WERI-Rb-1 (cell line): ENCODE measurements around the gene CEP43.
"Not testable (repeated sequence)": the region's sequence is repeated elsewhere in the genome, so short reads cannot be mapped to it uniquely, and the experiment has no call there.

Experiments used
- DNase-seq: peaks from one replicate; pipeline ENCODE4 v3.0.0-alpha.2; 2020
- H3K27ac ChIP-seq: fragments of 250-450 bp; sonication (Bioruptor Pico); 2 replicates; pipeline ENCODE4 v1.5.1; 2020; ENCODE audit warnings: mild to moderate bottlenecking, moderate library complexity
- H3K27me3 ChIP-seq: fragments of 250-450 bp; sonication (Bioruptor Pico); 2 replicates; pipeline ENCODE4 v1.5.1; 2021; ENCODE audit warnings: mild to moderate bottlenecking, low read depth, moderate library complexity; ENCODE audit not compliant: insufficient read depth, severe bottlenecking
- H3K36me3 ChIP-seq: fragments of 250-450 bp; sonication (Bioruptor Pico); 2 replicates; pipeline ENCODE4 v1.5.1; 2020; ENCODE audit warnings: mild to moderate bottlenecking, moderate library complexity
- H3K4me3 ChIP-seq: 2 replicates; pipeline ENCODE4 v1.5.1; 2011; ENCODE audit warnings: low read depth, mild to moderate bottlenecking, control low read depth, low read length
- H3K9me3 ChIP-seq: fragments of 250-450 bp; sonication (Bioruptor Pico); 2 replicates; pipeline ENCODE4 v1.5.1; 2021; ENCODE audit warnings: mild to moderate bottlenecking, moderate library complexity; ENCODE audit not compliant: severe bottlenecking
- CTCF ChIP-seq: IDR thresholded peaks from 2 replicates; pipeline ENCODE4 v1.5.1; 2011; ENCODE audit warnings: low read depth, mild to moderate bottlenecking, control low read depth, inconsistent platforms, low read length

CEP43 gene

GRCh38 chr6:166999145-166999883, at the start of gene CEP43:
TSS of gene CEP43 (plus strand) at chr6:166999397. CDS start at chr6:166999413, 16 bp downstream.
- H3K36me3 ChIP-seq, result peaks cover 42% of the 10 kb centered on the region
- no peaks in the 10 kb centered on the region for H3K9me3 ChIP-seq
- H3K27ac ChIP-seq, result peak within 1 kb of the TSS; percentile 84
- peak within 1 kb of the TSS; percentile 84 for H3K4me3 ChIP-seq
- TF ChIP-seq CTCF, result no peak
- peak; percentile 94 for DNase-seq
- no peaks in the 10 kb centered on the region for H3K27me3 ChIP-seq

GRCh38 chr6:166949528-166950442, 49.4 kb upstream of the CEP43 start:
- H3K27me3 ChIP-seq, result no peaks in the 10 kb centered on the region
- H3K9me3 ChIP-seq, result no peaks in the 10 kb centered on the region
- H3K27ac ChIP-seq, result no peak overlapping the region
- DNase-seq, result no peak
- no peak overlapping the region for H3K4me3 ChIP-seq
- TF ChIP-seq CTCF, result no peak
- no peaks in the 10 kb centered on the region for H3K36me3 ChIP-seq

- H3K27ac ChIP-seq, result no peak overlapping the region
- H3K4me3 ChIP-seq, result no peak overlapping the region
- no peaks in the 10 kb centered on the region for H3K36me3 ChIP-seq
- H3K9me3 ChIP-seq, result no peaks in the 10 kb centered on the region
- DNase-seq, result no peak
- TF ChIP-seq CTCF, result no peak
- no peaks in the 10 kb centered on the region for H3K27me3 ChIP-seq
Observed at GRCh38 chr6:166950443-166950821, 48.8 kb upstream of the CEP43 start.

GRCh38 chr6:166950892-166951669, 48.1 kb upstream of the CEP43 start:
- not testable (repeated sequence) for H3K4me3 ChIP-seq, H3K27ac ChIP-seq, H3K36me3 ChIP-seq, H3K9me3 ChIP-seq, H3K27me3 ChIP-seq
- DNase-seq, result peak; percentile 88
- peak; percentile 76 for TF ChIP-seq CTCF

- no peak for TF ChIP-seq CTCF
- Histone ChIP-seq H3K4me3 (no peak overlapping the region), H3K27ac (no peak overlapping the region), H3K36me3 (no peaks in the 10 kb centered on the region), H3K27me3 (no peaks in the 10 kb centered on the region), H3K9me3 (no peaks in the 10 kb centered on the region)
- DNase-seq, result no peak
Observed at GRCh38 chr6:166951670-166952060, 47.5 kb upstream of the CEP43 start.
